Thoracic aorta (tissue), 2 donors: ENCODE data around the gene CERK. TPM values are rescaled to one million over a fixed set of nuclear protein-coding genes. Genes with fewer than 3 reads are reported as not detected.

Source experiments
- ATAC-seq: fragments of 150-250 bp; one replicate; pipeline ENCODE4 v1.8.0; 2017; ENCODE audit warnings: low read depth; ENCODE audit not compliant: insufficient number of reproducible peaks, low FRiP score
- DNase-seq: peaks from one replicate; pipeline ENCODE4 v3.0.0-alpha.2; 2020; ENCODE audit warnings: low spot score
- H3K27ac ChIP-seq, 2 donors: fragments of 200-600 bp; sonication (generic); 1 replicate in 1 of 2; 2 replicates in 1 of 2; pipeline ENCODE4 v1.5.1; 2016; ENCODE audit warnings: mild to moderate bottlenecking in 2 of 2, moderate library complexity in 2 of 2
- H3K27me3 ChIP-seq: fragments of 200-600 bp; sonication (generic); replicated peaks from 2 replicates; pipeline ENCODE4 v1.6.0; 2016; ENCODE audit warnings: mild to moderate bottlenecking; ENCODE audit not compliant: insufficient read depth
- H3K36me3 ChIP-seq: fragments of 200-600 bp; sonication (generic); one replicate; pipeline ENCODE4 v1.5.1; 2016
- H3K4me1 ChIP-seq, 2 donors: fragments of 200-600 bp; sonication (generic); 1 replicate in 1 of 2; 2 replicates in 1 of 2; pipeline versions ENCODE4 v1.5.1 to v1.6.0; 2016; ENCODE audit warnings: low read depth in 2 of 2, mild to moderate bottlenecking in 1 of 2; ENCODE audit not compliant: control insufficient read depth in 1 of 2
- H3K4me3 ChIP-seq: fragments of 200-600 bp; sonication (generic); 2 replicates; pipeline ENCODE4 v1.5.1; 2016; ENCODE audit warnings: mild to moderate bottlenecking
- H3K9me3 ChIP-seq: fragments of 200-600 bp; sonication (generic); 2 replicates; pipeline ENCODE4 v1.5.1; 2016
- total RNA-seq, 2 donors: library from RNA; depleted of rRNA; stranded (reverse); fragments of >200 nt; gene quantifications; one replicate each; pipeline versions ENCODE4 v1.1.0 to v1.2.3, GENCODE V29; 2016
- TF ChIP-seq, protein P1 (sequence below): fragments of 200-600 bp; sonication (generic); IDR thresholded peaks from one replicate; pipeline ENCODE4 v1.5.1; 2019; ENCODE audit warnings: antibody characterized with exemption

The CERK gene
- total RNA-seq, 2 donors from 2014 or later = 65.5 to 72.8 TPM

DNA sequence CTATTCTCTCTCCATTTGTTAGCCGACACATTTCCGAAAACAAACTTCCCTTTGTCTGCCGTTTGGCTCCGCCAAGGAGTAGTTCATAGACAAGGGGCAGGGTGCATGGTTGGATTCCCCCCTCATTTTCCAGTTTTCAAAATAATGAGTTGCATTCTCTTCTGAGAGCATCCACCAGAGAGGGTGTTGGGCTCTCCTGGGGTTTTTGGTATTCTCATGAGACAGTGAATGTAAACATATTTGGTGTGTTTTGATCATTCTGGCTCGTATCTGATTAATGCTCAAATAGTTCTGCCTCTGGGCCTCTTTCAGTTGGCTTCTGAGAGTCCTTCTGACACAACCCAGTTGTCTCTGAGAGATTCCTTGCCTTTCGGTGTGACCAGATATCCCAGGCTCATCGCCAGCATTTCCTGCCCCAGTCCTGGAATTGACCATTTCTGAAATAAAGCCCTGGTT lies 96.2 kb downstream of the CERK start:
- Histone ChIP-seq H3K27me3 (no peaks in the 10 kb centered on the region), H3K4me3 (no peak overlapping the region), H3K27ac (no peak overlapping the region), H3K9me3 (no peaks in the 10 kb centered on the region), H3K4me1 (no peaks in the 10 kb centered on the region), H3K36me3 (no peaks in the 10 kb centered on the region)
- ATAC-seq (no peak), DNase-seq (no peak)
- TF ChIP-seq, protein P1, sequence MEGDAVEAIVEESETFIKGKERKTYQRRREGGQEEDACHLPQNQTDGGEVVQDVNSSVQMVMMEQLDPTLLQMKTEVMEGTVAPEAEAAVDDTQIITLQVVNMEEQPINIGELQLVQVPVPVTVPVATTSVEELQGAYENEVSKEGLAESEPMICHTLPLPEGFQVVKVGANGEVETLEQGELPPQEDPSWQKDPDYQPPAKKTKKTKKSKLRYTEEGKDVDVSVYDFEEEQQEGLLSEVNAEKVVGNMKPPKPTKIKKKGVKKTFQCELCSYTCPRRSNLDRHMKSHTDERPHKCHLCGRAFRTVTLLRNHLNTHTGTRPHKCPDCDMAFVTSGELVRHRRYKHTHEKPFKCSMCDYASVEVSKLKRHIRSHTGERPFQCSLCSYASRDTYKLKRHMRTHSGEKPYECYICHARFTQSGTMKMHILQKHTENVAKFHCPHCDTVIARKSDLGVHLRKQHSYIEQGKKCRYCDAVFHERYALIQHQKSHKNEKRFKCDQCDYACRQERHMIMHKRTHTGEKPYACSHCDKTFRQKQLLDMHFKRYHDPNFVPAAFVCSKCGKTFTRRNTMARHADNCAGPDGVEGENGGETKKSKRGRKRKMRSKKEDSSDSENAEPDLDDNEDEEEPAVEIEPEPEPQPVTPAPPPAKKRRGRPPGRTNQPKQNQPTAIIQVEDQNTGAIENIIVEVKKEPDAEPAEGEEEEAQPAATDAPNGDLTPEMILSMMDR = no peak

DNA sequence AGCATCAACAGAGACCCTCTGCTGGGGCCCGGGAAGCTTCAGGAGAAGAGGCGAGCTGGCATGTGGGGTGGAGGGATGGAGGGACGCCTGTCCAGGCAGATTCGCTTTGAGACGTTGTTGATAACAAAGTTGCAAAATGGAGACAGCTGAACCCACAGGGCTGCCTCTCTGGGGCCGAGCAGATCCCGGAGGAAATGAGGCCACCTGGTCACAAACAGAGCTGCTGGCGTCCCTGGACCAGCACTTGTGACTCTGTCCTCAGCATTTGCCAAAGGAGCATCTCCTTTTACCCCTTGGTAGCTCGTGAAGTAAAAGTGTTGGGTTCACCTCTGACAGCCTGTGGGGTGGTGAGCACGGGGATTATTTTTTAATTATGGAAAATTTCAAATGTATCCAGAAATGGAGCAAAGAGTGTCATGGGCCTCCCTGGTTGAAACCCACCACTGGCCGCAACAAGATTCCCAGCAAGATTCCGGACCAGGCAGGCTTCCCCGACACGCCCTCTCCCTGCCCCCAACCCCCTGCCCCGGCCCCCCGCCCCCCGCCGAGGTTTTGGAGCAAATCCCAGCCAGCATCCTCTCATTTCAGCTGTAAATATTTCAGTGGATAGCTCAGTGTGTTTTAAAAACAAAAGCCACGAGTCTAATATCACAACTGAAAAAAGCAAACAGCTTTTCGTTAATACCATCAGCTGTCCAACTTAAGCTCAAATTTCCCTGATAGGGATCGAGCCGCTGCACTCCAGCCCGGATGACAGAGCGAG lies 97.6 kb downstream of the CERK start:
- H3K4me3 ChIP-seq = no peak overlapping the region
- no peaks in the 10 kb centered on the region for H3K9me3 ChIP-seq
- ATAC-seq = no peak
- no peak for DNase-seq
- H3K27me3 ChIP-seq = no peaks in the 10 kb centered on the region
- TF ChIP-seq, protein P1 = no peak
- H3K4me1 ChIP-seq = no peaks in the 10 kb centered on the region
- H3K27ac ChIP-seq = no peak overlapping the region
- no peaks in the 10 kb centered on the region for H3K36me3 ChIP-seq

DNA sequence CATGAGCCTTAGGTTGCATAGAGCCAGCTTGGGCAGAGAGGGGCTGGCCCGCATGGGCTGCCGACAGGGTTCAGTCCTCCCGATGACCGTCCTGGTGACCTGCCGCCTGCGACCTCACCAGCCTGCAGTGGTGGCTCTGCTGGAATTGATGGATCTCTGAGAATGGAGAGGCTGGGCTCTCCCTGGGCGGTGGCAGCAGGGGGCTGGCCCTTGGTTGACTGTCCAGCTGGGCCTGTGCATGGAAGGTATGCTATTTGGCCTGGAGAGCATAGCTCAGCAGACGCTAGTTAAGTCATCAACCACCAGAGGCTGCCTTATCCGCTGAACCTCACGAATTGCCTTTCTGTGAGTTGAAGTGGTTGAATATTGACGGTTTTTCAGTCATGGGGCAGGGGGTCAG lies 98.2 kb downstream of the CERK start:
- TF ChIP-seq, protein P1 = no peak
- Histone ChIP-seq H3K27me3 (no peaks in the 10 kb centered on the region), H3K9me3 (no peaks in the 10 kb centered on the region), H3K4me3 (no peak overlapping the region), H3K36me3 (no peaks in the 10 kb centered on the region), H3K27ac (no peak overlapping the region), H3K4me1 (no peaks in the 10 kb centered on the region)
- DNase-seq (no peak), ATAC-seq (no peak)

GRCh38 chr22:46638601-46639431 lies 99.2 kb downstream of the CERK start:
- H3K9me3 ChIP-seq = no peaks in the 10 kb centered on the region
- H3K27ac ChIP-seq = no peak overlapping the region
- no peaks in the 10 kb centered on the region for H3K4me1 ChIP-seq
- H3K36me3 ChIP-seq = no peaks in the 10 kb centered on the region
- no peaks in the 10 kb centered on the region for H3K27me3 ChIP-seq
- TF ChIP-seq, protein P1 = no peak
- ATAC-seq = no peak
- H3K4me3 ChIP-seq = no peak overlapping the region
- no peak for DNase-seq
